ENCODE results near the gene MYCT1.
"Not testable (repeated sequence)": the region's sequence is repeated elsewhere in the genome, so short reads cannot be mapped to it uniquely, and the experiment has no call there.

The MYCT1 gene, protein sequence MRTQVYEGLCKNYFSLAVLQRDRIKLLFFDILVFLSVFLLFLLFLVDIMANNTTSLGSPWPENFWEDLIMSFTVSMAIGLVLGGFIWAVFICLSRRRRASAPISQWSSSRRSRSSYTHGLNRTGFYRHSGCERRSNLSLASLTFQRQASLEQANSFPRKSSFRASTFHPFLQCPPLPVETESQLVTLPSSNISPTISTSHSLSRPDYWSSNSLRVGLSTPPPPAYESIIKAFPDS

DNA sequence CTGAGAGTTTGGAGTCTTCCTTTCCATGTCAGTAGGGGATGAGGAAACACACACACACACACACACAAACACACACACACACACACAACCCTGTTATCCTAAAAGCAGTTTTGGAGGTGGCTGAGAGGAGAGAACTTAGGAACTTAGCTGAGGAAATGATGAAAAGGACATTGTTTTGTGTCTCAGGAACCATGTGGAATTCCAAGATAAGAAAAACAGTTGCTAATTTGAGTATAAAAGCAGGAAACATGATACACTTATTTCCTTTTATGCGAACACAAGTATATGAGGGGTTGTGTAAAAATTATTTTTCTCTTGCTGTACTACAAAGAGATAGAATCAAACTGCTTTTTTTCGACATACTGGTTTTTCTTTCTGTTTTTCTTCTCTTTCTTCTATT, at the start of gene MYCT1:
Gene MYCT1, plus strand, starts transcription at position 264 of the 400 bp plus-strand sequence. Its CDS starts 6 bp downstream, at position 270.
- DNase-seq = no peak

DNA sequence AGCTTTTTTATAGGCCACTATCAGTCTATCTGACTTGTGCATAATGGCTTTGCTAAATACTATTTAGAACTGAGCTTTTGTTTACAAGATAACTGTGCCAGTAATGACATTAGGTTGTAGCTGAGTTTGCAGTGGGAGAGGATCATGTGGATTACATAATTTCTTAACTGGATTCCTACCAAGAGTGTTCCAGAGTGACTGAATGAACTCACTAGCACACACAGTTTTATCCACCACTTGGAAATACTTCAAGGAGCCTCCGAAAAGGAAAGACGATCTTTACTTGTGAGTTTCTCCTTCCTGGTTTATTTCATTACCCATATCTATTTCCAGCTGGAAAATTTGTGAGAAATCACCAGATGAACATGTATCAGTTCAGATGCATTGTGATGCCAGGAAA, 49.6 kb upstream of the MYCT1 start:
- no peak for DNase-seq

DNA sequence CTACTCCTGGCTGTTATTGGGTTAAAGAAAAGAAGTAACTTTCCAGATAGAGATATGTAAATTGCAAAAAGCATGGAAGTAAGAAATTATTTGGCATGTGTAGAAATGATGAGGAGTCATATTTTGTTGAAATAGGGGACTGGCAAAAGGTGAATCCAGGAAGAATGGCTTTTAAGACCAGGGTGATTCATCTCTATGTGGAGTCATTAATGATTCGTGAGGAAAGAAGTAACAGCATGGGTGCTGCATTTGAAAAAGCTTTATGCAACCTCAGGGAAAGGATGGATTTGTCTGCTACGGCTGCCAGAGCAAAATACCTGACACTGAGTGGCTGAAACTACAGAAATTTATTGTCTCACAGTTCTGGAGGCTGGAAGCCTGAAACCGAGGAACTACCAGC, 45.7 kb upstream of the MYCT1 start:
- no peak for DNase-seq

DNA sequence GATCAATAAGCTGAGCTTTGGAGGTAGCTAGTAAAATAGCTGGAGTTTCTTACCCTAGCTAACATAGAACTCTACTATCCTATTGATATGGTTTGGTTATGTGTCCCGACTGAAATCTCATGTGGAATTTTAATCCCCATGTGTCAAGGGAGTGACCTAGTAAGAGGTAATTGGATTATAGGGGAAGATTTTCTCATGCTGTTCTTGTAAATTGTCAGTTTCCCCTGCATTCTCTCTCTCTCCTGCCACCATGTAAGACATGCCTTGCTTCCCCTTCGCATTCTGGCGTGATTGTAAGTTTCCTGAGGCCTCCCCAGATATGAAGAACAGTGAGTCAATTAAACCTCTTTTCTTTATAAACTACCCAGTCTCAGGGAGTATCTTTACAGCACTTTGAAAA, 35.9 kb upstream of the MYCT1 start:
- no peak for DNase-seq

DNA sequence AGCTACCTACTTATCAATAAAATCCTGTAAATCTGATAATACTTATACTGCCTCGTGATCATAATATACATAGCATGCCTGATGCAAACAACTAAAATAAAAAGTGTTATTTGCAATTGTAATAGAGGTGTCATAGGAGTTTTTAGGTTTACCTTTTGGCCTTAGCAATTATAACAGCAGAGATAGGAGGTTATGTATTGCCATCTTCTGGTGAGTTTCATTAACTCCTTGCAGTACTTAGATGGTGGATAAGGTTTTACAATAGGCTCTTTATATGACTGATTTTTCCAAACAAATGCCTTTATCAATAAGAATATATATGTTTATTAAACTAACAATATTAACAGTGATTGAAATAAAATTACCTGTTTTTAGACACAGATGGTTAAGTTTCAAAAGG, 27.8 kb upstream of the MYCT1 start:
- no peak for DNase-seq

DNA sequence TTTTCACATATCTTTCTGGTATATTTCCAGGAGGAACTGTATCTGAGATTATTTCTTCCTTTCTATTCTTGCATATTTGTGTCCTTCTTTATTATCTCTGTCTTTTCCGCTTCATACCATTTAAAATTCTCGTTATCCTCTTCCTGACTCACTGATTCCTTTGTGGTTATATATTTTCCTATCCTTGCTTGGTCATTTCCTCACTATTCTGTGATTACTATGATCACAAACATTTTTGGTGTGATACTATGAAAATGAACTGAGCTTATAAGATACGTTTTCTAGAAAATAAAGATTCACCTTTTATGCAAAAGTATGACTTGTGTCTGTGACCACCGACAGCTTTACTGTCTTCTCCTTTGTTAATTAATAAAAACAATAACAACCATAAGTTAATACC, 26.5 kb upstream of the MYCT1 start:
- DNase-seq = no peak

- no peak for DNase-seq
These were observed 24.5 kb upstream of the MYCT1 start for GRCh38 chr6:152673236-152673635.

DNA sequence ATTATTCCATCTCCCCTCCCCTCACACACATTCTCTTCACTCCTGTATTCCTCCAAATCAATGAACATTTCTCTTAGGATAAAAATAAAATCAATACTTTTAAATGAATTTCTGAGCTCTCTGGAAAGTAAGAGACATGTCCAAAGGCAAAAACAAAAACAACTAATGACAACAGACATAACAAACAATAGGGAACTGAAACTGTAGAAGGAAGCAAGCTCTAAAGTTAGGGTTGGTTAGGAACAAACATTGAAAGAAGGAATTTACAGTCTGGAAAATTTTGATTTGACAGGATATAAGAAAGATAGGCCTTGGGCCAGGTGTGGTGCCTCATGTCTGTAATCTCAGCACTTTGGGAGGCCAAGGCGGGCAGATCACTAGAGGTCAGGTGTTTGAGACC, 17.5 kb upstream of the MYCT1 start:
- no peak for DNase-seq

GRCh38 chr6:152680879-152681517, 16.7 kb upstream of the MYCT1 start:
- no peak for DNase-seq

DNA sequence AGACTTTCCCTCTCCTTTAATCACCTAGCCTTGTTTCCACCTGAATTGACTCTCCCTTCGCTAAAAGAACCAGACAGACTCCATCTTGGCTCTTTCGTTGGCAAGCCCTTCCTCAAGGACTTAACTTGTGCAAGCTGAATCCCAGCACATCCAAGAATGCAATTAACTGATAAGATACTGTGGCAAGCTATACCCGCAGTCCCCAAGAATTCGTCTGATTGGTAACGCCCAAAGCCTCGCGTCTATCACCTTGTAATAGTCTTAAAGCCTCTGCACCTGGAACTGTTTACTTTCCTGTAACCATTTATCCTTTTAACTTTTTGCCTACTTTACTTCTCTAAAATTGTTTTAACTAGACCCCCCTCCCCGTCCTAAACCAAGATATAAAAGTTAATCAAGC, 15.6 kb upstream of the MYCT1 start:
- no peak for DNase-seq

DNA sequence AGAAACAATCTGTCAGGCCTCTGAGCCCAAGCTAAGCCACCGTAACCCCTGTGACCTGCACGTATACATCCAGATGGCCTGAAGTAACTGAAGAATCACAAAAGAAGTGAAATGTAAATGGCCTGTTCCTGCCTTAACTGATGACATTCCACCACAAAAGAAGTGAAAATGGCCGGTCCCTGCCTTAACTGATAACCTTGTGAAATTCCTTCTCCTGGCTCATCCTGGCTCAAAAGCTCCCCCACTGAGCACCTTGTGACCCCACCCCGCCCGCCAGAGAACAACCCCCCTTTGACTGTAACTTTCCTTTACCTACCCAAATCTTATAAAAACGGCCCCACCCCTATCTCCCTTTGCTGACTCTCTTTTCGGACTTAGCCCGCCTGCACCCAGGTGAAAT, 14.8 kb upstream of the MYCT1 start:
- DNase-seq = not testable (repeated sequence)

DNA sequence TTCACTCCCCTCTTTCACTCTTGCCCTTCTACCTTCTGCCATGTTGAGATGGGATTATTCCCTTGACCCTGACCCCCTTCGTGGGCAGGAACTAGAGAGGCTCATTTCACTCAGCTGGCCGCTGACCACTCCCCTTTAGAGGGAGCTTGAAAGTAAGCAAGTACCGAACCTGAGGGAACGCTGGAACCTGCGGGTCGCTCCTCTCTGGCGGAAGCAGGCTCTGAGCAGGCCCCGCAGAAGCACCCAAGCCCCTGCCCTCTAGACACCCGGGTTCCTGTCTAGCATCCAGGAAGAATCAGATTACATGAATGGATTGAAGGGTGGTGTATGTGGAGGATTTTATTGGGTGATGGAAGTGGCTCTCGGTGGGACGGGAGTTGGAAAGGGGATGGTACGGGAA, 11.9 kb upstream of the MYCT1 start:
- no peak for DNase-seq

- no peak for DNase-seq
These were observed 2.2 kb upstream of the MYCT1 start for GRCh38 chr6:152695372-152696045.

DNA sequence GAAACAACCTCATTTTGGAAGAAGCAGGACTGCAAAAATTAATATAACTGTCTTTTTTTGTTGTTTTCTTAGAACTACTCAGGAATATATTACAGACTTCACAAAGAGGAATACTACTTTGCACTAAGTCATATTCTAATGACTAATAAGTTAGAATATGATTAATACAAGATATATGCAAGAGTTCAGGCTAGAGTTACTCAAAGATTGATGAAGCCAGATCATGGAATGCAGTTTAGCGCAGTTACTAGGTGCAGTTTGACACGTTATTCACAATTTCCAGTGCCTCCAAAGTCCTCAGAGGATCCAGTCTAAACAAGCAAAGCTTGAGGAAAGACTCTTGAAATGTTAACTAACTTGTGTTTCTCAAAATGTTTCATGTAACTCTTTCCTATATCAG, 1.2 kb upstream of the MYCT1 start:
- DNase-seq = no peak

- DNase-seq = no peak
These were observed 995 bp downstream of the MYCT1 start for GRCh38 chr6:152698692-152699091.

DNA sequence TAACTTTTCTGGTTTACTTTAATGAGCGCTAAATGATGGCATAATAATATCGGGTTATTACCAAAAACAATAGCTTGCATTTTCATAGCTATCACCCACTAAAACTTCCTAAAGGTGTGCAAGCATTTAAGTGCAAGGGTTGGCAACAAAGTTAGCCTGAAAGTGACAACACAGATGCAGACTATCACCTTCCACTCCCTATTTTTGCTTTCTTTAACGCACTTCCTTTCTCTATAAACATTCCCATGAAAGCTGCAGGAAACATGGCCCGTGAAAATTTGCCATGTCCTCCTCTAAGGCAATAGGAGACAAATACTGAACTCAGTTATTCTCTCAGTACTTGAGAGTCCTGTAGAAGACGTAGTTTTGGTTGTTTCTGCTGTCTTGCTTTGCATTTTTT, 2.7 kb downstream of the MYCT1 start:
- no peak for DNase-seq

DNA sequence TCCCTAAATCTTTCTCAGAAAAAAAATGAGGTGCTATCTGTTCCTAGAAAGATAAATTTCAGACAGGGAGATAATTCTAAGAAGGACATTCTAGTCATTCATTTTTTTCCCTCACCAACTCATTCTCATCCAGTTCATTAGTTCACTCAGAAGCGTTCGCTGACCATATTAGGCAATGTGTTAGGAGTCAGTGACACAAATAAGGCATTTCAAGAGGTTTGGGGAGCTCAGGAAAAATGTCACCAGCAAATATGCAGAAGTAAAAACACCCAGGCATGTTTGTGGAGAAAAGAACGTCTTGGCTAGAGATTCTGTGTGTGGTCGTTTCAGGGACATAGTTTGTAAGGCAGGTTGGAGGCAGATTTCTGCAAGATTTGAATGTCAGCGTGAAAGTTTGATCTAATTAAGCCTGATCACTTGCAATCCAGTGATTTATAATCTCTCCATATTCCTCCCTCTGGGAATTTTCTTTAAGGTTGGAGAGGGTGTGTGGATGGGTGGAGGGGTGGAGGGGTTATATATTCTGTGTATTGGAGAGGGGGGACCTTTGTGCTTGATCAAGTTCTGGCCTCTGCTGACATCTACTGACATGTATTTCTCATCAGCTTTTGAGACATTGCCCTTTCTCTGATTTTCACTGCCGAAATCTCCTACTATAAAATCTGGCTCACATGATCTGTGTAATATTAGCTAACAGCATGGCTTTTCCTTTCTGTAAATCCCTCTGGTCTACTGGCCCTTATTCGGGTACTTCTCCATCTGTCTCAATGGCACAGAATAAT, 3.6 kb downstream of the MYCT1 start:
- DNase-seq = no peak

GRCh38 chr6:152701863-152702401, 4.2 kb downstream of the MYCT1 start:
- no peak for DNase-seq

- DNase-seq = not testable (repeated sequence)
These were observed 6.1 kb downstream of the MYCT1 start for GRCh38 chr6:152703750-152704149.

DNA sequence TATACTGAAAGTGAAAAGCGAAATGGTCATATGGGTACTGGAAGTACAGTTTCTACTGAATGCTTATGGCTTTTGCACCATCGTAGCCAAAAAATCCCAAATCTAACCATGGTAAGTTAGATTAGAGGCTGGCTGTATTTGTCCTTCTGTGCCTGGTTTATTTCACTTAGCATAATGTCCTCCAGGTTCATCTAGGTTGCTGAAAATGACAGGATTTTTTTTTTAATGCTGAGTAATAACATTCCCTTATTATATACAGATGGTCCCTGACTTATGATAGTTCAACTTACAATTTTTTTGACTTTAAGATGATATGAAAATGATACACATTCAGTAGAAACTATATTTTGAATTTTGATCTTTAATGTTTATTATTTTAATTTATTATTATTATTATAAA, 7.6 kb downstream of the MYCT1 start:
- no peak for DNase-seq

DNA sequence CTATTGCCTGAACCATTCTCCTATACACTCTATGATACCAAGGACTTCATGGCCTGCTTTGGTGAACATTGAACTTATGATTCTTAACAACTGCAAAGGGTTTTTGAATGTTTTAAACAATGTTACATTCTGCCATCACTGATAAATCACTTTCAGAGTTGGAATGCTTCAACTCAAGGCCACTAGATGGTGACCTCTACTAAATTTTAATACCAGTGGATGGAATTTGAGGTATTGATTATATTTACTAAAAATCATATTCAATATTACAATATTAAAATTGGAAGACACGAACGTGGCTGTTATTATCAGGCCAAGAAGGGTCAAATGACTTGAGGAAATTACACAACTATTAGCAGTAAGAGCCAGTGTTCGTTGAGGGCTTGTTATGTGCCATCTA, 18.6 kb downstream of the MYCT1 start:
- DNase-seq = no peak

DNA sequence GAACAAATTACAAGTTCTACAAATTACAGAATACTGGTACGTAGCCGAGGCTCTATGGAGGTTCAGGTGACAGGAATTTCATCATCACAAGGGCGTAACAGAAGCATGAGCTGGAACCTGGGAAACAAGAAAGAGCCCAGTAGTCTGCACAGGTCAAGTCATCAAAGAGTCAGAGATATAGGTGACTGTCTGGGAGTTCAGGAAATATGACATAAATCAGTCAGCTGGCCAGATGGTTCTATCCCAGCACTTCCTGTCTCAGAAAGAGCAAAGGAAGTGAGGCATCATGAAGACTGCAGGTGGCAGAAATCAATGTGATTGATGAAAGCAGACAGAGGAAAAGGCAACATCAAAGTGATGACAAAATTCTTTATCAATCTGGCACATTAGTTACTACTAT, 23.3 kb downstream of the MYCT1 start:
- DNase-seq = no peak

DNA sequence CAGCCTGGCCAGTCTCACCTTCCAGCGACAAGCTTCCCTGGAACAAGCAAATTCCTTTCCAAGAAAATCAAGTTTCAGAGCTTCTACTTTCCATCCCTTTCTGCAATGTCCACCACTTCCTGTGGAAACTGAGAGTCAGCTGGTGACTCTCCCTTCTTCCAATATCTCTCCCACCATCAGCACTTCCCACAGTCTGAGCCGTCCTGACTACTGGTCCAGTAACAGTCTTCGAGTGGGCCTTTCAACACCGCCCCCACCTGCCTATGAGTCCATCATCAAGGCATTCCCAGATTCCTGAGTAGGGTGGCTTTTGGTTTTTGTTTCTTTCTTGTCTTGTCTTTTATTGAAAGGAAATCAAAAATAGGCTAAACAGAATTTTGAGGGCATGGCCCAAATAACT, 24.3 kb downstream of the MYCT1 start:
- DNase-seq = no peak

Data from NCI-H1092 (cell line).